Measurements from ENCODE around the gene DRC1.

Gene DRC1

DNA sequence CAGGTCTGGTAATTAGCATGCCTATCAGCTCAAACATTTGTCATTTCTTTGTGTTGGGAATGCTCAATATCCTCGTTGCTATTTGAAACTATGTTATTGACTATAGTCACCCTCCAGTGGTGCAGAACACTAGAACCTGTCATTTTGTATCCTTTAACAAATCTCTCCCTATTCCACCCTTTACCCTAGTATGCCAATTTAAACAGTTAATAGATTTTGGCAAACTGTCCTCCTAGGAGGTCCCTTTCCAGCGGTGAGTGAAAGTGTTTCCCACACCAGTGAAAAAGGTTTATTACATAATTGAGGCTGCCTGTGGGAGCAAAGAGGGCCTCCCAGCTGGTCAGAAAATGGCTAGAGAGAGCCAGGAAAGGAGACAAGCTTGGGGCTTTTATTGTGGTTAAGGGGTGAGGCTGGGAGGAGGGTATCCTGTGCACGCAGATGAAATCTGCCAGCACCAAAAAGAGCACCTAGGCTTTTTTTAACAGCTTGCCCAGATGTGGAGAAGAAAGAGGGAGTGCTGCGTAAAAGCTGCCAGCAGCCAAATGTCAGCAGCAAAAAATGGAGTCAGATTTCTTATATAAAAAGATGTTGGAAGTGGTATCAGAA lies 1.8 kb upstream of the DRC1 start:
- DNase-seq (ENCODE audit: low read depth in 3 of 3): no peak

DNA sequence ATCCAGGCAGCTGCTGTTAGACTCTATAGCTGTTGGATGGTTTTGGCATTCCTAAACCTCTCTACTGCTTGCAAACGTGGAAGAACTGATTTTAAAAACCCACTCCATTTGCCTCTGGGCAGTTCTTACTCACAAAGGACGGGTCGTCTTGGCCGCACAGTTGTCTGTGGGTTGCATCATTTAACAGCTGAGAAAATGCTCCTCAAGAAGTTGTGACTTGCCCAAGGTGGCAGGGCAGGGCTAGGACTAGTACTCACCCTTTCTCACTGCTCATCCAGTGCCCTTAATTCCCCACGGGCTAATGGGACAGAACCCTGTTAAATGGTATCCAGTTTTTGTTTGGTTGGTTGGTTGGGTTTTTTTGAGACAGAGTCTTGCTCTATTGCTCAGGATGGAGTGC lies 997 bp upstream of the DRC1 start:
- no peak for DNase-seq (ENCODE audit: low read depth in 3 of 3)

DNA sequence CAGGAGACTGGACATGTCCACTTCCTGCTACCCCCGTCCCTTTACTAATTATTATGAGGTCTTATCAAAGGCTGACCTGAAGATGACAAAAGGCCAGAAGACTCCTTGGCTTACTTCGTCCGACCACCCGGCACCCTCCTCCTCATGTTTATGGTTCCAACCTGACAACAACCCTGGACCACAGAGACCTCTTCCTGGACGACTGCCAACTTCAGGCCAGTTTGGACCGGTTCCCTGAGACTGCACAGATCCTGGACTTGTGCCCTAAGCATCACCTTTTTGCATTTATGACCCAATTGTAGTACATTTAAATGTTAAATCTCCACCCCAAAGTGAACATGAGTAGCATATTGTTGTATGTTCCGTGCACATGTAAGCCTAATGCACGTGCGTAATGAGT lies 5.8 kb downstream of the DRC1 start:
- no peak for DNase-seq (ENCODE audit: low read depth in 3 of 3)

DNA sequence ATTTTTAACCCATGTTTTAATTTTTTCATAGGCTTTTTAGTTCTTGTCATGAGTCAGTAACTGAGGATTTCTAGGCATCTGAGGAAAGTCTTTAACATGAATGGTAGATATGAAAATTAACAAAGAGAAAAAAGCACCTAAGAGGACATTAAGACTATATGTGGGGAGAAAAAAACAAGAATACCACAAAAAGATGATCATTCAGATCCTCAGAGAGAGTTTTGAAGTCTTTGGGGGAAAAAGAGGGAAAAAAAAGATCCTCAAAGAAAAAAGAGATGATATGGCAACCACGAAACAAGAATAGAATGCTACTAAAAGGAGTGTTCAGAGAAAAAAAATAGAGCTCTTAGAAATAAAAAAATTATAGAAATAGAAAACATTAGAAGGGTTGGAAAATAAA lies 8.1 kb downstream of the DRC1 start:
- no peak for DNase-seq (ENCODE audit: low read depth in 3 of 3)

DNA sequence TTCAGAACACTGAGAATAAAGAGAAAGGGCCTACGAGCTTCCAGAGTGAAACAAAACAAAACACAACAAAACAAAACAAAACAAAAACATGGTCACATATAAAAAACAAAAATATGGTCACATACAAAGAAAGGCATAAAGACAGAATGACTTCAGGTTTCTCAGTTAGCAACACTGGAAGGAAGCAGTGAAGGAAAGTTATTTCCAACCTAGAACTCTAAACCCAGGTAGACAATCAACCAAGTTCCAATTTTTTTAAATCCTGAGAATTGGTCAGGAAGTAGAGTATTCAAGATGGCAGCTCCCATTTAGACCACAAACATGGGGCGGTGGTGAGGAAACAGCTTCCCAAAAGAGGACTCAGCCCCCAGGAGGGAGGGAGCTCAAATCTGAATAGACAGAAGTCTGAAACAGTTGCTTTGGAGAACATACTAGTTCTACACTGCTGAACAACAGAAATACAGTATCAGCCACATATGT lies 9.1 kb downstream of the DRC1 start:
- DNase-seq (ENCODE audit: low read depth in 3 of 3): no peak

DNA sequence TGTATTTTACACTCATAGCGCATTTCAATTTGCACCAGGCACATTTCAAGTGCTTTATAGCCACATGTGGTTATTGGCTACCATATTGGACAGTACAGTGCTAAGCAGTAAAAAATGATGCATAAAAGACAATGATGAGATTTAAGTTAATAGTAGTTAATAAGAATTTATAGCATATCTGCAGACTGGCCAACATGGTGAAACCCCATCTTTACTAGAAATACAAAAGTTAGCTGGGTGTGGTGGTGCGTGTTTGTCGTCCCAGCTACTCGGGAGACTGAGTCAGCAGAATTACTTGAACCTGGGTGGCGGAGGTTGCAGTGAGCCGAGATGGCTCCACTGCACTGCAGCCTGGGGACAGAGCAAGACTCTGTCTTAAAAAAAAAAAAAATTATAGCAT lies 9.7 kb downstream of the DRC1 start:
- DNase-seq (ENCODE audit: low read depth in 3 of 3): no peak

DNA sequence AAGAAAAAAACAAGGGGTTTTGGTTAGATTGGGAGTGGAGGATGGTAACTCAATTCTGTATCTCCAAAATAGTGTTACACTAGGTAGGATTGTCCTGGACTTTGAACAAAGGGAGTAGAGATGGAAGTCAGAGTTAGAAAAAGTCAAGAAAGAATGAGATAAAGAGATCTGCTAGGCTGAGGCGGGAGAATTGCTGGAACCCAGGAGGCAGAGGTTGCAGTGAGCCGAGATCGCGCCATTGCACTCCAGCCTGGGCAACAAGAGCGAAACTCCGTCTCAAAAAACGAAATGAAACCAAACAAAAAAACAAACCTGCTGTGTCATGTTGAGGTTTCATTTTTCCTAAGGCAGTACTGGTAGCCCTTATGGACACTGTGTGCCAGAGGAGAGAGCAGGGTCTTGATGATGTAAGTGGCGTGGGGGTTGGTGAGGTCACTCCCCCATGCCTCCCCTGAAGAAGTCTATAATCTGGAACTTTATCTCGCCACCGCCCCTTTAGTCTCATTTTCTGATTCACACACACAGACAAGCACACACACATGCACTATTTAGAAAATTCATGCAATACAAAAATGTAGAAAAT lies 10.5 kb downstream of the DRC1 start:
- no peak for DNase-seq (ENCODE audit: low read depth in 3 of 3)

DNA sequence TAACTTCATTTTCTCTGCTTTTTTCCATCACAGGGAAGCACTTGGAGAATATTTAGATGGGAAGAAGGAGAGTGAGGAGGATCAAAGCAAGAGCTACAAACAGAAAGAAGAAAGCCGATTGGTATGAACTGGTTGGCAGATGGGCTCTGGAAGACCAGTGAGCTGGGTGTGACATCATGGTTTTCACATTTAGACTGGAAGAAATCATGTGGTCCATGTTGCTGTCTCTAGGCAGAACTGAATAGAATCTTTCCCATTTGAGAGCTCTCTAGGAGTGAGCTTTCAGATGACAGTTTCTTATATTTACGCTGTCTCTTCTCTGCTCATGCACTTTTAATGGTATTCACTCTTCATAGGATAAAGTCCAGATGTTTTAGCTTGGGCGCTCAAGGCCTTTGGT lies 12.6 kb downstream of the DRC1 start:
- DNase-seq (ENCODE audit: low read depth in 3 of 3): no peak

DNA sequence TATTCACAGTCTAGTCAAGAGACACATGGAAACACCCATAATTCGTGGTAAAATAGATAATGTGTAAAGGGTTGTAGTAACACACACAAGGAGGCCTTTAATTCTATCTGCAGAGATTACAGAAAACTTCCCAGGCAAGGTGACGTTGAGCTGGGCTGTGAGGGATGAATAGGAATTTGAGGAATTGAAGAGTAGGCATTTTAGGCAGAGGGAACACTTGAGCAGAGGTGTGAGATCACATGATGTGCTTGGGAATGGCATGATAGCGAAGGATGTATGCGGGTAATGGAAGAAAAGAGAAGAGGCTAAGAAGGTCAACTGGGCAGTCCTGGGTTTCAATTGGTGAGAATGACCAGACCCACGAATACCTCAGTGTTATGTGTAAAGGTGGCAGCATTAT lies 20.2 kb downstream of the DRC1 start:
- DNase-seq (ENCODE audit: low read depth in 3 of 3): no peak

DNA sequence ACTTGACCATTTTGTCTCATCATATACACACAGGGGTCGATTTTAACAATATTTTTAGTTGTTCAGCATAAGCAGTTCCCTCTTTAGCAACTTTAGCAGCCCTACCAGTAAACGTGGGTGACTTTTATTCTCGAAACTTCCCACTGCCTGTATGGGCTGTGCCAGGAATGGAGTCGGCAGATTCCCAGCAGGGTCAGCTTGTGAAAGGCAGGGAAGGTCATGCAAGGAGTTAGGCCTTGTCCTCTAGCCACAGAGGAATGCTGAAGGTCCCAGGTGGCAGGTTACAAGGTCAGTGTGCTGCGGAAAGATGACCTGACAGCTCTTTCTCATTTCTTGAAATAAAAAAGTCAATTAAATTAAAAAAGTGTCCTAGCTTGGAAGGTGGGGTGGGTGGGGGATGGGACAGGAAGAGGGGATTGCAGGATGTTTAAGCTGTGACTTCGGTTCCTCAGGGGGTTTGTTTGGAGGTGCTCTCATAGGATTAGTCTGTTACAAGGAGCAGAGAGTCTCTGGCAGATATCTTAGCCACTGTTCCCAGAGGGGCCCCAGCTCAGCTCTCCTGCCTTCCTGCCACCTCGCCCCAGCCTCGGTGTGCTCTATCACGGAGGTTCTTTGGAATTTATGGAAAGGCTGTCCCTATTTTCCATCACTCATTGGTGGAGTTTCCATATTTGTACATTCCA lies 21.4 kb downstream of the DRC1 start:
- no peak for DNase-seq (ENCODE audit: low read depth in 3 of 3)

DNA sequence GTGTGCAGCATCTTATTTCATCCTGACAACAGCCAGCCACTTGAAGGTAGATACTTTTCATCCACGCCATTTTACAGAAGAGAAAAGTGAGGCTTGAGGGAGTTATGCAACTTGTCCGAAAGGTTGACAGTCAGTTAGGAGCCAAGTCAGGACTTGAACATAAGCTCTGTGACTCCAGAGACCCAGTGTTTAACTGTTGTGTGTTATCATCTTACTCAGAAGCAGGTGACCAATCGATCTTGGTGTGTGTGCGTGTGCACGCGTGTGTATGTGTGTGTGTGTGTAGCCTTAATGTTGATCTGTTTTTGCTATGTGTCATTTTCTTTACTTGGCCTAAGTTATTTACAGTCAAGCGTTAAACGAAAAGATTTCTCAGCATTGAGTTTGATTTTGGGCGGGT lies 22.0 kb downstream of the DRC1 start:
- DNase-seq (ENCODE audit: low read depth in 3 of 3): no peak

DNA sequence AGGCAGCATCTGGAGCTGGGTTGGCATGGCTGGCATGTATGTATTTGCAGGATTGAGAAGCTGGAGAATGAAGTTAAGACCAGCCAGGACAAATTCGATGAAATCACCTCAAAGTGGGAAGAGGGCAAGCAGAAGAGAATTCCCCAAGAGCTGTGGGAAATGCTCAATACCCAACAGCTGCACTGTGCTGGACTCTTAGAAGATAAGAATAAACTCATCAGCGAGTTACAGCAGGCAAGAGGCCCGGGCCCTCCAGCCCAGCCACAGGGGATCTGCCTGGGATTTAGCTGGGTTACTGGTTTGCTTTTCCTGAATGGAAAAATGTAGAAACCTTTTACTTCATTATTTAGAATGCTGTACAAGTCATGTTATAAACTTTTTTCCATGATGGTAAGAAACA lies 22.5 kb downstream of the DRC1 start:
- no peak for DNase-seq (ENCODE audit: low read depth in 3 of 3)

DNA sequence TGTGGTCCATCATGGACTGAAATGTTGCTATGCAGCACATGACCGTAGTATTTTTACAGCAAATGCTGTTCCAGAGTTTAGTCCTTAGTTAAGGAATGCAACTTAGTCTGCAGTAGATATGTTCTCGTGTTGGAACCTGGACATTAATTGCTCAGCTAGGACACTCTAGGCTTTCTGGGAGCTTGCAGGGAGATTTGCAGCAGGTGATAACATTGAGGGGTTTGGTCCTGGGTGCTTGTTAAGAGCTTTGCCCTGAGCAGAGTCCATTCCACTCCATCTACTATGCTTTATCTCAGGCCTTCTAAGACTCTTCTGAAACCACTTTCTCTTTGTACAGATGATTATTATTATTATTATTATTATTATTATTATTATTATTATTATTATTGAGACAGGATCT lies 27.1 kb downstream of the DRC1 start:
- no peak for DNase-seq (ENCODE audit: low read depth in 3 of 3)

DNA sequence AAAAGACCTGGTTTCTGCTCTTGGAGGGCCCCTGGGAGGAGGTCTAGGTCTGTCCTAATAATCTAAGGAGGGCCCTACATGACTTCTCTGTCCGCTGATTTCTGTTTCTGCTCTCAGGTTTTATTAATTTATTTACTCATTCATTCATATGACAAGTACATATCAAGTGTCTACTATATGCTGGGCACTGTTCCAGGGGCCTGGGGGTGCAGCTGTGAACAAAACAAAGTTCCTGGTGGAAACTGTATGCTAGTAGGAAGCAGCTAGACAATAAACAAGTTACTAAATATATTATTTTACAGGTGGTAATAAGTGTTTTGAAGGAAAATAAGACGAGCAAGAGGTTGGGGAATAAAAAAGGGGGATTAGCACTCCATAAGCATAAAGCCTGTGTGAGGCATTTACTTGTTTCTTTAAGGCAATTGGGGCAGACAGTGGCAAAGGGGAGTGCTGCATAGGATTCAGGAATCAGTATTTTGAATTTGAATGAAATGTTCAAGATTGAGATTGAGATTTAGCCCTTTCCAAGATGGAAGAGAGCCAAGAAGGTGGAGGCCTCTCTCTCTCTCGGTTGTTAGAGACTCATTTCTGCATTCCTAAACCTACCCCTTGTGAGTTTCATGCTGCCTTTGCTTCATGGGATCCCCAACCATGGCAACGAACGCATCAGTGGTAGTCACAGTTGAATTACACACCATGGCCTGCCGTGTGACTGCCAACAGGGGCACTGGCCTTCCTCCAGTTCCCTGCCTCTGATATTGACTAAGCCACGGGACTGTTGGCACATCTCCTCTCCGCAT lies 28.3 kb downstream of the DRC1 start:
- DNase-seq (ENCODE audit: low read depth in 3 of 3): no peak

DNA sequence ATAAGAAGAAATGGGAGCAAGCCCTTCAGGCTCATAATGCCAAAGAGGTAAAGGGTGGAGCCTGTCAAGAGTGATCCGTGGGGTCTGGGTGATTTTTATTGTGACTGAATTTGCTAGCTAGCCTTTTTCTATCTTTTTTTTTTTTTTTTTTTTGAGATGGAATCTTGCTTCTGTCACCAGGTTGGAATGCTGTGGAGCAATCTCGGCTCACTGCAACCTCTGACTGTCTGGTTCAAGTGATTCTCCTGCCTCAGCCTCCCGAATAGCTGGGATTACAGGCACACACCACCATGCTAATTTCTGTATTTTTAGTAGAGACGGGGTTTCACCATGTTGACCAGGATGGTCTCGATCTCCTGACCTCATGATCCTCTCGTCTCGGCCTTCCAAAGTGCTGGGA lies 29.1 kb downstream of the DRC1 start:
- DNase-seq (ENCODE audit: low read depth in 3 of 3): no peak

DNA sequence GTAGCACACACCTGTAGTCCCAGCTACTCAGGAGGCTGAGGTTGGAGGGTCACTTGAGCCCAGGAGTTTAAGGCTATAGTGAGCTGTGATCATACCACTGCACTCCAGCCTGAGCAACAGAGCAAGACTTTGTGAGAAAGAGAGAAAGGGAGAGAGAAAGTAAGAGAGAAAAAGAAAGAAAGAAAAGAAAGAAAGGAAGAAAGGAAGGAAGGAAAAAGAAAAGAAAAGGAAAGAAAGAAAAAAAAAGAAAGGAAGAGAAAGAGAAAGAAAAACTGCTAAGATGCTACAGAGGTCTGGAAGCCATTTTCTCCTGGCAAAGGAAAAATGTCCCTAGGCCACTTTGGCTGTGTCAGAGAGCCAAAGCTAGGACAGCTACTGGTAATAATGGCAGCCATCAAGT lies 30.6 kb downstream of the DRC1 start:
- DNase-seq (ENCODE audit: low read depth in 3 of 3): no peak

DNA sequence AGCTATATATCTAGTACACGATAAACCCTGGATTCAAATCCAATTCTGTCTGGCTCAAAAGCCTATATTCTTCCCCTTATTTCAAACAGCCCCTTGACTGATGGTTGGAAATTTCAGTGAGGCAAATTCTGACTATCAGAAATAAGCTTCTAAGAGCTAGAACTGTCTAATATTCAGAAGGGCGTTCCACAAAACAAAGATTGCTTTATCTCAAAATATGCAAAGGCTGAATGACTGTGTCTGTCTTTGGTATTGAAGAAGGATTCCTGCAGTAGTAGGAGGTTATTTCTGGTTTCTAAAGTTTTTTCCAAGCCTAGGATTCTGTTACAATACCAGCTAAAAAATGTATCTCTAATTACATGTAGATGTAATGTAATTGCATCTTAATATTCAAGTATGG lies 31.1 kb downstream of the DRC1 start:
- DNase-seq (ENCODE audit: low read depth in 3 of 3): no peak

DNA sequence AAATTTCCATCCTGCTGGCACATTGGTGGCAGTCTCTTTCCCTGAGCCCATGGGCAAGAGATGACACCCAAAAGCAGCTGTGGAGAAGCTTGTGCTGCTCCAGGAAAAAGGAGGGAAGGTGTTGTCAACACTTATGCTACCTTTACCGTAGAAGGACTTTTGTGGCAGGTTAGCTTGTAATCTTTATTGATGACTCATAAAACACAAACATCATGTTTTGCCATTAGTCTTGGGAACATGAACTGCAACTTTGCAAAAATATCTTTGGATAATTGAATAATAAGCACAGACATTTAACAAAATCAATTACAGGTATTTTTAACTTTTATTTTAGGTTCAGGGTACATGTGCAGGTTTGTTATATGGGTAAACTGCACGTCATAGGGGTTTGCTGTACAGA lies 33.4 kb downstream of the DRC1 start:
- DNase-seq (ENCODE audit: low read depth in 3 of 3): no peak

DNA sequence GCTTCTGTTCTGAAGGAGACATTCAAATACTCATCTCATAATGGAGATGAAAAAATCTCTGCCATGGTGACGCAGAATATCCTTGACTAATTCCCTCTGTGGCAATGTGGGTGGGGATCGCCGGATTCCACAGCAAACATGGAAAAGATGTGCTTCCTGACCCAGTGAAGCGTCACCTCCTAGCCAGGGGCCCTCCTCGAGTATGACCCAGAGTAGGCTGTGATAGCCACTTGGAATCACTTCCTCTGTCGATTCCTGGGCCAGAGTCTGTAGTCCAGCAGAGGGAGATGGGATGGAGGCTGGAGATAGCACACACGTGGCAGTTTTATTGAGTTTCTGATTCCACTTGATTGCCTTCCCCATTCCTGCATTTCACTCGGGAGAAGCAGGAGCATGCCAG lies 36.8 kb downstream of the DRC1 start:
- no peak for DNase-seq (ENCODE audit: low read depth in 3 of 3)

DNA sequence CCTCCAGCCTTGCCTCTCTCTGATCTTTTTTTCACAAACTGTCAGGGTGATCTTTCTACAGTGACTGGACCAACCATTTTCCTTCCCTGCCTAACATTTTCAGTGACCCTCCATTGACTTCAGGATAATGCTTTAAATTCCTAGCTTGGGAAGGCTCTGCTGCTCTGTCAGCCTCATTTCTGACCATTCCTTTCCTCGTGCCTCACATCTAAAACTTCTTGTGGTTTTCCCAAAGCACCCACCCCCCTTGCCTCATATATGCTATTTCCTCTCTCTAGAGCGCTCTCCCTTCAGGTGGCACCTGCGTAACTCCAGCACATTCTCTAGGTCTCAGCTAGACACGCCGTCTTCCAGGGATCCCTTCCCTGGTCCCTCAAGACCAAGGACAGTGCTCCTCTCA lies 37.2 kb downstream of the DRC1 start:
- no peak for DNase-seq (ENCODE audit: low read depth in 3 of 3)

DNA sequence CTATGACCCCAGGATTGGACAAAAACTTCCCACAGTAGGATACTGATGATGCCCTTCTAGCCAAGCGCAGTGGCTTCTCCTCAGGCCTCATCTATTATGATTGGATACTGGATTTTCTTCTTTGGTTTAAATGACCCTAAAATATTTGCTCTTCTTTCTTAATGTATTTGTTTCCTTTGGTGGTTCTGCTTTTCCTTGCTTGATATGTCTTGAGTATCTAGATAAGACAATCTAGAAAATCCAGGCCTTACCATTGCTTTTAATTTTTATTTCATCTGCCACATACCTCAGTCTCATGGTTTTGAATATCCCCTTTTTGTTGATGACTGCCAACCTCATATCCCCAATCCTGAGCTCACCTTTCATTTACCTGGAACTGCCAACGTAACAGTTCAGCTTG lies 40.6 kb downstream of the DRC1 start:
- no peak for DNase-seq (ENCODE audit: low read depth in 3 of 3)

DNA sequence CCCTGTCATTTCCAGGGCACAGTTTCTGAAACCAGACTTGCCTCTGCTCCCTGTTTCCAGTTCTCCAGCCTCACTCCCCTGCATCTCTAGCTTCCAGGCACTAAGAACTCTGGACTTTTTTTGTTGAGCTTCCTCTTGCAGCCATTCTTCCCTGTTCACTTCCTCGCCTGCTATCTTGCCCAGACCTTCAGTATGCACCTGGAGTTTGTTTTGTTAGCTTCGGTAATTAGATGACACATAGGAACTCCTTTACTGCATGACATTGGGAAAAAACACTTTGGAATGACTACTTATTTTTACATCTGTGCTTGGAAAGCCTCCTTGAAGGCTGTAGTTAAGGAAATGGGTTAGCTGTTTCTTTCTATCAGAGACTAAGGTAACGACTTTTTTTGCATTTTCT lies 41.0 kb downstream of the DRC1 start:
- no peak for DNase-seq (ENCODE audit: low read depth in 3 of 3)

DNA sequence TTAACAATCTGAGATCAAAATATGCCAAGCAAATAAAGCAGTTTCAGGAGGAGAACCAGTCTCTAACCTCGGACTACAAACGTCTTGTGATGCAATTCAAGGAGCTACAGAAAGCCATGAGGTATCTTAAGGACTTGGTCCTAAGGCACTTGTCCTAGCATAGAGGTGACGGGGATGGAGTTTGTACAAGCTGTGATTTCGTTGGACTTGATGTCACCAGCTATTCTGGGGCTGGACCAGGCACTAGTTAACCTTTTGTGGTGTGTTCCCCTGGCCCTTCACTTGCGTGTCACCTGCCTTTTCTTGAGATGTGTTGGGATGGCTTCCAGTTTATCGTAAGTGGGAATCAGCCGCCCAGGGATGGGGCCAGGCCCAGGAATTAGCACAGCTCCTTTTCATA lies 42.5 kb downstream of the DRC1 start:
- DNase-seq (ENCODE audit: low read depth in 3 of 3): no peak
